ENCODE measurements around the gene YPEL2.
"Not testable (repeated sequence)": the region's sequence is repeated elsewhere in the genome, so short reads cannot be mapped to it uniquely, and the experiment has no call there.

Gene YPEL2, protein sequence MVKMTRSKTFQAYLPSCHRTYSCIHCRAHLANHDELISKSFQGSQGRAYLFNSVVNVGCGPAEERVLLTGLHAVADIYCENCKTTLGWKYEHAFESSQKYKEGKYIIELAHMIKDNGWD

DNA sequence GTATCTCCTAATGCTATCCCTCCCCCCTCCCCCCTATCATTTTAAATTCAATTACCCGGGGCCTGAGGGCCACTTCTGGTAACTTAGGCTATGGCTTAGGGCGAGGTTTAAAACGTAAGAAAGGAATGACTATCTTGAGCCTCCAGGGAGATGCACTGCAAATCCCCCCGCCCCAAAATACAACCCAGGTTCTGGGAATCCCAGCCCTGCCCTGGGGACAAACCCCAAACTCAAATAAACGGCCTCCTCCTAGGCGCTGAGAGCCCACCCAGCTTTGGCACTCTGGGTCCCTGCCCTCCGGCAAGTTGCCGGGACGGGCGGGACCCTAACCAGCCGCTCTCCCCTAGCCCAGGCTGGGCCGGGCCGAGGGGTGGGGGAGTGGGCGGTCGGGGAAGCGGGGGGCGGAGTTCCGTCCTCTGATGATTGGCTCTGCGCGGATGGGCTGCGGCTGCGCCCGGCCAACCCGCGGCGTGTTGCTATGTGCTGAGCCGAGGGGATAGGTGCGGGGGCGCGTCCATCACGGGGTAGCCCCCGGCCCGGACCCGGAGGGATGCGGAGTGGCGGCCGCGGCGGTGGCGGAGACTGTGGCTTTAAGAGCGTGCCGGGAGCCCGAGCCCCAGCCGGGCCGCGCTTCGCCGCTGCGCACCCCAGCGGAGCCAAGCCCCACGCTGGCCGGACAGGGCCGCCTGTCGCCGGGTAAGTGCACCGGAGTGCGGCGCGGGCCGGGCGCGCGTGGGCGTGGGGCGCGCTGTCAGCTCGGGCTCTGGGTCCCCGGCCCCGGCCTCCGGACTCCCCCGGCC is at the start of gene YPEL2:
YPEL2 (plus strand) TSS at position 527 of the 800 bp plus-strand sequence. CDS start 21,755 bp downstream, outside the sequence.
- Histone ChIP-seq H3K9me3 (ENCODE audit: control insufficient read depth, low read length) (no peaks in the 10 kb centered on the region), H3K36me3 (ENCODE audit: control insufficient read depth, insufficient read depth, low read length) (no peaks in the 10 kb centered on the region), H3K4me1 (ENCODE audit: control insufficient read depth, insufficient read depth, low read length) (peaks cover 59% of the 10 kb centered on the region), H3K4me3 (ENCODE audit: low read length) (peak within 1 kb of the TSS; percentile 72), H3K9ac (ENCODE audit: low read length) (peak within 1 kb of the TSS; percentile 90), H3K27me3 (ENCODE audit: control insufficient read depth, insufficient read depth, low read length) (no peaks in the 10 kb centered on the region)

DNA sequence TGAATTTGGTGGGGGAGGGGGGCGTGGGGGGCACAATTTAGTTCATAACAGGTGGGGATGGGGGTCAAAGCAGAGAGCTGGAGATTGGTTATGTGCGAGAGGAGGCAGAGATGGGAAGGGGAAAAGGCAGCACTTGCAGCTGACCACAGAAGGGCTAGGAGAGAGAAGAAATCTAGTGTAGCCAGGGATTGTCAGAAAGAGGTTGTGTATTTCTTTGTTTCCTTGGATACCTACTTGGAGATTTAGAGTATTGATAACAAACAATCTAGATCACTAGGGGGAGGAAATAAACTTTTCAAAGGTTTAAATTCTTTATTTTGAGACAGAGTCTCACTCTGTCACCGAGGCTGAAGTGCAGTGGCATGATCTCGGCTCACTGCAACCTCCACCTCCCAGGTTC is 47.1 kb upstream of the YPEL2 start:
- Histone ChIP-seq H3K4me3 (ENCODE audit: low read length) (no peak overlapping the region), H3K9ac (ENCODE audit: low read length) (no peak overlapping the region), H3K9me3 (ENCODE audit: control insufficient read depth, low read length) (no peaks in the 10 kb centered on the region), H3K4me1 (ENCODE audit: control insufficient read depth, insufficient read depth, low read length) (peaks cover 1% of the 10 kb centered on the region), H3K27me3 (ENCODE audit: control insufficient read depth, insufficient read depth, low read length) (no peaks in the 10 kb centered on the region), H3K36me3 (ENCODE audit: control insufficient read depth, insufficient read depth, low read length) (no peaks in the 10 kb centered on the region)

DNA sequence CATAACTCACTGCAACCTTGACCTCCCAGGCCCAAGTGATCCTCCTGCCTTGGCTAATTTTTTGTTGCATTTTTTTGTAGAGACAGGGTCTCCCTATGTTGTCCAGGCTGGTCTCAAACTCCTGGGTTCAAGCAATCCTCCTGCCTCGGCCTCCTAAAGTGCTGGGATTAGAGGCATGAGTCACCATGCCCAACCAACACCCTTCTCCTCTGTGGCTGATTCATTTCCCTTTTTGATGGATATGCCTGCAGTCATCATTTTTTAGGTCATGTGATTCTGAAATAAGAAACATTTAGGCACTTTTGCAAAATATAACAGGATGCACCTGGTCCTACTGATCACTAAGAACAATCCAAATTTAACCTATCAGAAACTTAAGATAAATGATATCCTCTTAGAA is 44.0 kb upstream of the YPEL2 start:
- Histone ChIP-seq H3K4me3 (ENCODE audit: low read length) (no peak overlapping the region), H3K4me1 (ENCODE audit: control insufficient read depth, insufficient read depth, low read length) (peaks cover 21% of the 10 kb centered on the region), H3K27me3 (ENCODE audit: control insufficient read depth, insufficient read depth, low read length) (no peaks in the 10 kb centered on the region), H3K9me3 (ENCODE audit: control insufficient read depth, low read length) (no peaks in the 10 kb centered on the region), H3K36me3 (ENCODE audit: control insufficient read depth, insufficient read depth, low read length) (no peaks in the 10 kb centered on the region), H3K9ac (ENCODE audit: low read length) (no peak overlapping the region)

DNA sequence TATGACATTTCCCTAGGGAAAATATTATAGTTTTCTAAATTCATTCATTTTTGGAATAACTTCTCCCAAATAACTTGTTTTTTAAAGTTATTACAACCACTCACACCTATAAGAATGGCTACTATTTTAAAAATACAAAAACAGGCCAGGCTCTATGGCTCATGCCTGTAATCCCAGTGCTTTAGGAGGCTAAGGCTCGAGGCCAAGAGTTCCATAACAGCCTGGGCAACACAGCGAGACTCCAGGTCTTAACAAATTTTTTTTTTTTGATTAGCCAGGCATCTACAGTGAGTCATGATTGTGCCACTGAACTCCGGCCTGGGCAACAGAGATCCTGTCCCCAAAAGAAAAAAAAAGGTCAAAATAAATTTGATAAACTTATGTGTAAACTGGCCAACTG is 43.6 kb upstream of the YPEL2 start:
- H3K4me3 ChIP-seq (ENCODE audit: low read length) = no peak overlapping the region
- H3K27me3 ChIP-seq (ENCODE audit: control insufficient read depth, insufficient read depth, low read length) = no peaks in the 10 kb centered on the region
- no peaks in the 10 kb centered on the region for H3K9me3 ChIP-seq (ENCODE audit: control insufficient read depth, low read length)
- H3K36me3 ChIP-seq (ENCODE audit: control insufficient read depth, insufficient read depth, low read length) = no peaks in the 10 kb centered on the region
- no peak overlapping the region for H3K9ac ChIP-seq (ENCODE audit: low read length)
- peaks cover 21% of the 10 kb centered on the region for H3K4me1 ChIP-seq (ENCODE audit: control insufficient read depth, insufficient read depth, low read length)

DNA sequence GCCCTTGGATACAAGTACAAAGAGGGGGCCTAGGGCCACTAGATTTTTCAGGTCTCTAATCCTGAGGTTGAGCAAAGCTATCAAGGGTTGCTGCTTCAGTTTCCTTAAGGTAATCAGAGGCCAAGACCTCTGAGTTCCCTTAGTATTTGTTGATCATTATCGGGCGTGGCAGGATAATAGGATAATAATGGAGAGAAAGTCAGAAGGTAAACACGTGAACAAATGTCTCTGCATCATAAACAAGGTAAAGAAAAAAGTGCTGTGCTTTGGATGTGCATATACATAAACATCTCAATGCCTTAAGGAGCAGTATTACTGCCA is 41.5 kb upstream of the YPEL2 start:
- no peak overlapping the region for H3K4me3 ChIP-seq (ENCODE audit: low read length)
- no peaks in the 10 kb centered on the region for H3K9me3 ChIP-seq (ENCODE audit: control insufficient read depth, low read length)
- no peaks in the 10 kb centered on the region for H3K27me3 ChIP-seq (ENCODE audit: control insufficient read depth, insufficient read depth, low read length)
- no peaks in the 10 kb centered on the region for H3K36me3 ChIP-seq (ENCODE audit: control insufficient read depth, insufficient read depth, low read length)
- H3K9ac ChIP-seq (ENCODE audit: low read length) = no peak overlapping the region
- H3K4me1 ChIP-seq (ENCODE audit: control insufficient read depth, insufficient read depth, low read length) = peaks cover 21% of the 10 kb centered on the region

DNA sequence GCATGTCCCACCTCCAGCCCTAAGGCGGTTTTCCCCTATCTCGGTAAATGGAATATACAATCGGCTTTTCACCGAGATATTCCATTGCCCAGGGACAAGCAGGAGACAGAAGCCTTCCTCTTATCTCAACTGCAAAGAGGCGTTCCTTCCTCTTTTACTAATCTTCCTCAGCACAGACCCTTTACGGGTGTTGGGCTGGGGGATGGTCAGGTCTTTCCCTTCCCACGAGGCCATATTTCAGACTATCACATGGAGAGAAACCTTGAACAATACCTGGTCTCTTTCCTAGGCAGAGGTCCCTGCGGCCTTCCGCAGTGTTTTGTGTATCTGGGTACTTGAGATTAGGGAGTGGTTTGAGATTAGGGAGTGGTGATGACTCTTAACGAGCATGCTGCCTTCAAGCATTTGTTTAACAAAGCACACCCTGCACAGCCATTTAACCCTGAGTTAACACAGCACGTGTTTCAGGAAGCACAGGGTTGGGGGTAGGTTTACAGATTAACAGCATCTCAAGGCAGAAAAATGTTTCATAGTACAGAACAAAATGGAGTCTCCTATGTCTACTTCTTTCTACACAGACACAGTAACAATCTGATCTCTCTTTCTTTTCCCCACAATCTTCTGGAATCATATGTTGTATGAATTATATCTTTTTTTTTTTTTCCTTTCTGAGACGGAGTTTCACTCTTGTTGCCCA is 41.0 kb upstream of the YPEL2 start:
- H3K9me3 ChIP-seq (ENCODE audit: control insufficient read depth, low read length); H3K9ac ChIP-seq (ENCODE audit: low read length); H3K36me3 ChIP-seq (ENCODE audit: control insufficient read depth, insufficient read depth, low read length); H3K4me3 ChIP-seq (ENCODE audit: low read length); H3K27me3 ChIP-seq (ENCODE audit: control insufficient read depth, insufficient read depth, low read length): not testable (repeated sequence)
- peaks cover 21% of the 10 kb centered on the region for H3K4me1 ChIP-seq (ENCODE audit: control insufficient read depth, insufficient read depth, low read length)

DNA sequence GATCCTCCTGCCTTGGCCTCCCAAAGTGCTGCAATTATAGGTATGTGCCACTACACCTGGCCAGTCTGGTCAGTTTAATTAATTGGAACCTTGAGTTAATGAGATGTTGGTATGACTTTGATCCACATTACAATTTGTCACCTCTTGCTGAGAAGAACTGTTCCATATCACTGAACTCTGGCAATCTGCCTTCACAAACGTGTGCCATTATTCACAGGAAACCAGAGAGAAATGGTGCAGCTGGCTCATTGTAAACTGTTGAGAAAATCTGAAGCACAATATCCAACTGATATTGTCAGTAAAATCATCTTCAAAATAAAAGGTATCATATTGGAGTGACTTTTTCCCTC is 39.3 kb upstream of the YPEL2 start:
- Histone ChIP-seq H3K36me3 (ENCODE audit: control insufficient read depth, insufficient read depth, low read length) (no peaks in the 10 kb centered on the region), H3K4me1 (ENCODE audit: control insufficient read depth, insufficient read depth, low read length) (peaks cover 30% of the 10 kb centered on the region), H3K4me3 (ENCODE audit: low read length) (no peak overlapping the region), H3K9ac (ENCODE audit: low read length) (no peak overlapping the region), H3K27me3 (ENCODE audit: control insufficient read depth, insufficient read depth, low read length) (no peaks in the 10 kb centered on the region), H3K9me3 (ENCODE audit: control insufficient read depth, low read length) (no peaks in the 10 kb centered on the region)

DNA sequence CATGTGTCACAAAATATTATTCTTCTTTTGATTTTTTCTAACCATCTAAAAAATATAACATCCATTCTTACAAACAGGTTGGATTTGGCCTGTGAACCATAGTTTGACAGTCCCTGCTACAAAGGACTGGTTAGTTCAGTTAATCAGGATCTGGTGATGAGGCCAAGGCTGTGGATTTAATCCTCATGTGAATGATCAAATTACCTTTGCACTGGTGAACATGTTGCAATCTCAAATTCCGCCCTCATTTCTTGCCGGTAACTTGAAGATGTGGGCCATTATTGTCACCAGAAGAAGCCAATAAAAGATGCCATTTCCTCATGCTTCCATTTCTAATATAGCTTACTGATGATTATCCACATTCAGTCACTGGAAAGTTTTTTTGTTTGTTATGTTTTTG is 35.3 kb upstream of the YPEL2 start:
- H3K36me3 ChIP-seq (ENCODE audit: control insufficient read depth, insufficient read depth, low read length) = no peaks in the 10 kb centered on the region
- peaks cover 22% of the 10 kb centered on the region for H3K4me1 ChIP-seq (ENCODE audit: control insufficient read depth, insufficient read depth, low read length)
- H3K4me3 ChIP-seq (ENCODE audit: low read length) = no peak overlapping the region
- H3K27me3 ChIP-seq (ENCODE audit: control insufficient read depth, insufficient read depth, low read length) = no peaks in the 10 kb centered on the region
- H3K9me3 ChIP-seq (ENCODE audit: control insufficient read depth, low read length) = no peaks in the 10 kb centered on the region
- H3K9ac ChIP-seq (ENCODE audit: low read length) = no peak overlapping the region

DNA sequence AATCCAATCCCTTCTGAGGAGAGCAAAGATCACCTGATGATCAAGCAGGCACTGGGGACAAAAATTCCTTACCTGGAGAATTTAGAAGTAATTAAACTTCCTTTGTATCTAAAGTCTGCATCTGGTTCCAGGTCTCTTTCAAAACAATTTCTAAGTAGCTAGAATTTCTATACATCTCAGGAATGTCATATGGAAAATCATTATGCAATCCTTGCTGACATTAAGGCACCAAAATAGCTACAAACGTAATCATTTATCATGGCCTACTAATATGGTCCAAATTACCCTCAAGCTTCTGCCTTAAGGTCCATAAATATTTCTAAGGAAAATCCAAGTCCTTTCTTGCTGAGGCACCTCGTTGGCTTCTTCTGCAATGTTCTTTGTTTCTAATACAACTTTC is 32.9 kb upstream of the YPEL2 start:
- Histone ChIP-seq H3K9ac (ENCODE audit: low read length) (no peak overlapping the region), H3K36me3 (ENCODE audit: control insufficient read depth, insufficient read depth, low read length) (no peaks in the 10 kb centered on the region), H3K27me3 (ENCODE audit: control insufficient read depth, insufficient read depth, low read length) (no peaks in the 10 kb centered on the region), H3K4me3 (ENCODE audit: low read length) (no peak overlapping the region), H3K4me1 (ENCODE audit: control insufficient read depth, insufficient read depth, low read length) (peaks cover 14% of the 10 kb centered on the region), H3K9me3 (ENCODE audit: control insufficient read depth, low read length) (no peaks in the 10 kb centered on the region)

DNA sequence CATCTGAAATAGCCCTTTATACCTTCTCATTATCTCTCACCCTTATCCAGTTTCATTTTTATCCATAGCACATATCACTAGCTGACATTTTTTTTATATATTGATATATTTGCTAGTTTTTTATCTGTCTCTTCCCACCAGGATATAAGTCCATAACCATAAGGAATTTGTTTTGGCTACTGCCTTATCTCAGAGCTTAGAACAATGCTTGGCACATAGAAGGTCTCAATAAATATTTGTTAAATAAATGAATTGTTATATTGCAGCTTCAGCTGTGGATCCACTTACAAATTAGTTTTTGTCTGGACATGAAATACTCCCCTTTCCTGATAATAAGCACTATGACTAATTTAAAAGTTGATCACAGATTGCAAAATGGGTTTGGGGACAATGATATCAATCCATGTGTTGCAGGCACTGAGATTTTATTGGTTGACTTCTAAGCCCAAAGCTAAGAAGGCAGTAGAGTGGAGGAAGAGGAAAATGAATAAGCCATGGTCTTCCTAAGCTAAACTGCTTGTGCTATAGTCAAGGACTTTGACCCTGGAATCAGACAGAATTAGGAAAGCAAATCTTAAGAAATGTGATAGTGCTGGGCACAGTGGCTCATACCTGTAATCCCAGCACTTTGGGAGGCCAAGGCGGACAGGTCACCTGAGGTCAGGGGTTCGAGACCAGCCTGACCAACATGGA is 31.9 kb upstream of the YPEL2 start:
- Histone ChIP-seq H3K9me3 (ENCODE audit: control insufficient read depth, low read length) (no peaks in the 10 kb centered on the region), H3K4me1 (ENCODE audit: control insufficient read depth, insufficient read depth, low read length) (peaks cover 14% of the 10 kb centered on the region), H3K9ac (ENCODE audit: low read length) (no peak overlapping the region), H3K4me3 (ENCODE audit: low read length) (no peak overlapping the region), H3K27me3 (ENCODE audit: control insufficient read depth, insufficient read depth, low read length) (no peaks in the 10 kb centered on the region), H3K36me3 (ENCODE audit: control insufficient read depth, insufficient read depth, low read length) (no peaks in the 10 kb centered on the region)

DNA sequence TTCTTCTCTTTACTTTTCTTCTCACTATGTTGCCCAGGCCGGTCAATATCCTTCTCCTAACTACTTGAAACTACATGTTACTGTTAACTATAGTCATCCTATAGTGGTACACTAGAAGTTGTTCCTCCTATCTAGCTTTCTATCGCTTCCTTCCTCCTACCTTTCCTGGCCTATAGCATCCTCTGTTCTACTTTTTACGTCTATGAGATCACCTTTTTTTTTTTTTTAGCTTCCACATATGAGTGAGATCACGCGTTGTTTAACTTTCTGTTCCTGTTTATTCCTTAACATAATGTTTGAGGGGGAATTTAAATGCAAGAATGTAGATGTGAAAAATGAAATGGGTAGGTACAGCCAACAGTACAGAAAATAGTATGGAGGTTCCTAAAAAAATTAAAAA is 30.5 kb upstream of the YPEL2 start:
- Histone ChIP-seq H3K27me3 (ENCODE audit: control insufficient read depth, insufficient read depth, low read length) (no peaks in the 10 kb centered on the region), H3K4me1 (ENCODE audit: control insufficient read depth, insufficient read depth, low read length) (peaks cover 14% of the 10 kb centered on the region), H3K9me3 (ENCODE audit: control insufficient read depth, low read length) (no peaks in the 10 kb centered on the region), H3K9ac (ENCODE audit: low read length) (no peak overlapping the region), H3K36me3 (ENCODE audit: control insufficient read depth, insufficient read depth, low read length) (no peaks in the 10 kb centered on the region), H3K4me3 (ENCODE audit: low read length) (no peak overlapping the region)

DNA sequence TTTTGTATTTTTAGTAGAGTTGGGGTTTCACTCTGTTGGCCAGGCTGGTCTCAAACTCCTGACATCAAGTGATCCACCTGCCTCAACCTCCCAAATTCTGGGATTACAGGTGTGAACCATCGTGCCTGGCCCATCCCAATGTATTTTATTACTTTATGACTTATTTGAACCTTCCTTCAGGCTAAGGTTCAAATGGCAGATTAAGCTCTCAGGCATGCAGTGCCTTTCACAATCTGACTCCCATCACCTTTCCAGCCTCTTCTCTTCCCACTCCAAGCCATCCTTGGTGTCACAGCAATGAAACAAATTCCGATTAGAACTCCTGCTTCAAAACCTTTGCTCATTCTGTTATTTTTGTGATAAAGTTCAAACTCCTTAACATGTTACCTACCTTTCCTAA is 26.6 kb upstream of the YPEL2 start:
- Histone ChIP-seq H3K4me1 (ENCODE audit: control insufficient read depth, insufficient read depth, low read length) (peaks cover 3% of the 10 kb centered on the region), H3K27me3 (ENCODE audit: control insufficient read depth, insufficient read depth, low read length) (no peaks in the 10 kb centered on the region), H3K9ac (ENCODE audit: low read length) (no peak overlapping the region), H3K36me3 (ENCODE audit: control insufficient read depth, insufficient read depth, low read length) (no peaks in the 10 kb centered on the region), H3K9me3 (ENCODE audit: control insufficient read depth, low read length) (no peaks in the 10 kb centered on the region), H3K4me3 (ENCODE audit: low read length) (no peak overlapping the region)
